ENCODE data around the gene IL17RB. TPM values are rescaled to one million over a fixed set of nuclear protein-coding genes. Genes with fewer than 3 reads are reported as not detected.

IL17RB gene
- 10.9 and 11.1 TPM in 2 replicates for total RNA-seq
- long read RNA-seq, transcript IL17RB-201 (11 exons, 2,010 nt), result major isoform, 8 of 17 reads
- long read RNA-seq, partial matches to known transcripts, result 4 of 17 reads
- long read RNA-seq, other reads (novel, unspliced or antisense), result 5 of 17 reads

- Mint-ChIP-seq H3K4me1 (ENCODE audit: low read depth) (peaks cover 31% of the 10 kb centered on the region), H3K36me3 (ENCODE audit: insufficient read depth) (peaks cover 2% of the 10 kb centered on the region), H3K27ac (peak within 1 kb of the TSS; percentile 88), H3K4me3 (ENCODE audit: low read depth) (peak within 1 kb of the TSS; percentile 76), H3K27me3 (peaks cover 9% of the 10 kb centered on the region), H3K9me3 (ENCODE audit: low read depth) (no peaks in the 10 kb centered on the region)
- DNase-seq (ENCODE audit: low spot score, unreplicated experiment), result peak; percentile 41
- no peak for TF ChIP-seq CTCF (IDR thresholded peaks at IDR 0.05; ENCODE audit: unreplicated experiment)
Measured at GRCh38 chr3:53846134-53846850, at the start of gene IL17RB, which contains the start of gene CHDH. TSS of gene IL17RB (plus strand) at chr3:53846568. CDS start at chr3:53846589, 21 bp downstream. TSS of gene CHDH (minus strand) at chr3:53846419. CDS start at chr3:53824008, 22,411 bp downstream.

GRCh38 chr3:53798144-53798543, 48.2 kb upstream of the IL17RB start:
- Mint-ChIP-seq H3K36me3 (ENCODE audit: insufficient read depth) (no peaks in the 10 kb centered on the region), H3K27me3 (peaks cover 8% of the 10 kb centered on the region), H3K4me3 (ENCODE audit: low read depth) (no peak overlapping the region), H3K4me1 (ENCODE audit: low read depth) (no peaks in the 10 kb centered on the region), H3K9me3 (ENCODE audit: low read depth) (no peaks in the 10 kb centered on the region), H3K27ac (no peak overlapping the region)
- no peak for DNase-seq (ENCODE audit: low spot score, unreplicated experiment)
- no peak for TF ChIP-seq CTCF (IDR thresholded peaks at IDR 0.05; ENCODE audit: unreplicated experiment)

- Mint-ChIP-seq H3K27ac (no peak overlapping the region), H3K4me3 (ENCODE audit: low read depth) (no peak overlapping the region), H3K9me3 (ENCODE audit: low read depth) (no peaks in the 10 kb centered on the region), H3K27me3 (peaks cover 6% of the 10 kb centered on the region), H3K36me3 (ENCODE audit: insufficient read depth) (no peaks in the 10 kb centered on the region), H3K4me1 (ENCODE audit: low read depth) (no peaks in the 10 kb centered on the region)
- no peak for DNase-seq (ENCODE audit: low spot score, unreplicated experiment)
- no peak for TF ChIP-seq CTCF (IDR thresholded peaks at IDR 0.05; ENCODE audit: unreplicated experiment)
Measured at GRCh38 chr3:53799338-53799865, 47.0 kb upstream of the IL17RB start.

GRCh38 chr3:53800041-53800906, 46.1 kb upstream of the IL17RB start:
- DNase-seq (ENCODE audit: low spot score, unreplicated experiment), result no peak
- no peak overlapping the region for H3K4me3 Mint-ChIP-seq (ENCODE audit: low read depth)
- H3K27ac Mint-ChIP-seq, result no peak overlapping the region

More at GRCh38 chr3:53800041-53800906, 46.1 kb upstream of the IL17RB start:
- Mint-ChIP-seq H3K36me3 (ENCODE audit: insufficient read depth) (no peaks in the 10 kb centered on the region), H3K27me3 (peaks cover 6% of the 10 kb centered on the region), H3K4me1 (ENCODE audit: low read depth) (no peaks in the 10 kb centered on the region), H3K9me3 (ENCODE audit: low read depth) (no peaks in the 10 kb centered on the region)
- no peak for TF ChIP-seq CTCF (IDR thresholded peaks at IDR 0.05; ENCODE audit: unreplicated experiment)
